Brain microvascular endothelial cell (primary cell): ENCODE results near the gene LENG8.

Source experiments
- DNase-seq: peaks from one replicate; pipeline ENCODE4 v3.0.0-alpha.2; 2020
- H3K27ac ChIP-seq: fragments of 250-450 bp; sonication (Bioruptor Pico); 2 replicates; pipeline ENCODE4 v1.5.1; 2020; ENCODE audit warnings: mild to moderate bottlenecking, moderate library complexity
- H3K27me3 ChIP-seq: fragments of 250-450 bp; sonication (Bioruptor Pico); replicated peaks from 2 replicates; pipeline ENCODE4 v1.5.1; 2020; ENCODE audit warnings: mild to moderate bottlenecking
- H3K36me3 ChIP-seq: fragments of 250-450 bp; sonication (Bioruptor Pico); replicated peaks from 2 replicates; pipeline ENCODE4 v1.5.1; 2020; ENCODE audit warnings: mild to moderate bottlenecking
- H3K4me3 ChIP-seq: 2 replicates; pipeline ENCODE4 v1.5.1; 2011; ENCODE audit warnings: low read depth, mild to moderate bottlenecking, control low read depth, low read length, moderate library complexity
- CTCF ChIP-seq: IDR thresholded peaks from 2 replicates; pipeline ENCODE4 v1.5.1; 2011; ENCODE audit warnings: low read depth, mild to moderate bottlenecking, moderate library complexity, low read length, control low read depth, inconsistent platforms; ENCODE audit errors: missing control alignments
- in situ Hi-C: cut with HindIII; loops from 2 replicates; pipeline ENCODE4 v1.10.0; 2017; ENCODE audit warnings: low sequenced_read_pairs, low pct_ligation_motif_present

Gene LENG8

GRCh38 chr19:54408456-54409026 lies 40.5 kb upstream of the LENG8 start:
- no peak for DNase-seq
- H3K27ac ChIP-seq: no peak overlapping the region
- TF ChIP-seq CTCF: no peak
- in situ Hi-C loops: no loop called here
- H3K4me3 ChIP-seq: no peak overlapping the region
- H3K36me3 ChIP-seq: no peaks in the 10 kb centered on the region
- no peaks in the 10 kb centered on the region for H3K27me3 ChIP-seq

GRCh38 chr19:54411033-54411432 lies 38.0 kb upstream of the LENG8 start:
- no peak for DNase-seq
- no peak overlapping the region for H3K4me3 ChIP-seq
- no peak overlapping the region for H3K27ac ChIP-seq
- no peaks in the 10 kb centered on the region for H3K36me3 ChIP-seq
- TF ChIP-seq CTCF: no peak
- in situ Hi-C loops: no loop called here
- H3K27me3 ChIP-seq: peaks cover 12% of the 10 kb centered on the region

- TF ChIP-seq CTCF: no peak
- H3K27me3 ChIP-seq: peaks cover 25% of the 10 kb centered on the region
- no peak overlapping the region for H3K4me3 ChIP-seq
- no peaks in the 10 kb centered on the region for H3K36me3 ChIP-seq
- in situ Hi-C loops: no loop called here
- no peak overlapping the region for H3K27ac ChIP-seq
- DNase-seq: no peak
Observed at GRCh38 chr19:54412877-54413276, 36.1 kb upstream of the LENG8 start.

- Histone ChIP-seq H3K36me3 (no peaks in the 10 kb centered on the region), H3K4me3 (no peak overlapping the region), H3K27me3 (peaks cover 25% of the 10 kb centered on the region), H3K27ac (no peak overlapping the region)
- no peak for TF ChIP-seq CTCF
- in situ Hi-C loops: no loop called here
- no peak for DNase-seq
Observed at GRCh38 chr19:54414156-54414555, 34.8 kb upstream of the LENG8 start.

GRCh38 chr19:54415208-54415900 lies 33.6 kb upstream of the LENG8 start, which contains the start of gene TTYH1:
Gene TTYH1 (plus strand): TSS chr19:54415464. CDS start chr19:54415553, 89 bp downstream.
- Histone ChIP-seq H3K27me3 (peaks cover 25% of the 10 kb centered on the region), H3K27ac (no peak within 1 kb of the TSS), H3K4me3 (no peak within 1 kb of the TSS), H3K36me3 (no peaks in the 10 kb centered on the region)
- in situ Hi-C loops: no loop called here
- no peak for DNase-seq
- TF ChIP-seq CTCF: peak; percentile 21
